Progenitor cell of endocrine pancreas (in vitro differentiated cells): ENCODE results near the gene LRRC19. TPM values are rescaled to one million over a fixed set of nuclear protein-coding genes. Genes with fewer than 3 reads are reported as not detected.

Experiments used
- DNase-seq: peaks from one replicate; pipeline ENCODE4 v3.0.0; 2021; ENCODE audit warnings: low spot score; ENCODE audit not compliant: unreplicated experiment
- H3K27ac Mint-ChIP-seq: 2 replicates; pipeline ENCODE4 v1.8.0; 2021; ENCODE audit warnings: mild to moderate bottlenecking, moderate library complexity, mixed read lengths
- H3K27me3 Mint-ChIP-seq: 2 replicates; pipeline ENCODE4 v1.8.0; 2021; ENCODE audit warnings: mixed read lengths
- H3K36me3 Mint-ChIP-seq: 2 replicates; pipeline ENCODE4 v1.8.0; 2022; ENCODE audit warnings: mixed read lengths; ENCODE audit not compliant: insufficient read depth
- H3K4me1 Mint-ChIP-seq: 2 replicates; pipeline ENCODE4 v1.8.0; 2021; ENCODE audit warnings: low read depth, mixed read lengths
- H3K4me3 Mint-ChIP-seq: 2 replicates; pipeline ENCODE4 v1.8.0; 2021; ENCODE audit warnings: low read depth, mild to moderate bottlenecking, moderate library complexity, mixed read lengths
- H3K9me3 Mint-ChIP-seq: 2 replicates; pipeline ENCODE4 v1.8.0; 2021; ENCODE audit warnings: low read depth, mixed read lengths
- total RNA-seq: library from RNA; stranded (reverse); gene quantifications from 2 replicates; pipeline ENCODE4 v1.2.1, GENCODE V29; 2021
- TF ChIP-seq, protein P1 (sequence below): fragments of 200-600 bp; sonication (generic); IDR thresholded peaks from one replicate; pipeline ENCODE4 v1.5.0; 2021; ENCODE audit warnings: antibody characterized with exemption, mild to moderate bottlenecking; ENCODE audit not compliant: unreplicated experiment

LRRC19 gene
- total RNA-seq, 1 donor from 2014 or later, result not detected

DNA sequence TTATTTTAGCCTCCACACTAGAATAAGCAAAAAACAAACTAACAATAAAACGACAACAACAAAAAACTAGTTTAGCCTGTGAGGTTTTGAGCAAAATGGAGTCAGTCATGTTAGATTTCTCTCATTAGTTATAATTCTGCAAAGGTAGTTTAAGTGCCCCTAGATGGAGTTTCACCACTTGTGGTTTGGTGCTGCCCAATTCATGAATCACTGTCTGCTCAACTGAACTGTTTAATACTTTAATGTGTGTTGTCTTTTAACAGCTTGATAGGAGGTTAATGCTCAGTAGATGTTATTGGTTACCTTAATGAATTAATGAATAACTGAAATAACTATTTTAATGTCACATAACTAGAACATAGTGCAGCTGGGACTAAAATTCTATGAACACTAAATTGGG, 55.0 kb downstream of the LRRC19 start:
- H3K4me1 Mint-ChIP-seq, result peaks cover 14% of the 10 kb centered on the region
- no peak for DNase-seq
- no peaks in the 10 kb centered on the region for H3K36me3 Mint-ChIP-seq
- no peak overlapping the region for H3K27ac Mint-ChIP-seq
- TF ChIP-seq, protein P1, sequence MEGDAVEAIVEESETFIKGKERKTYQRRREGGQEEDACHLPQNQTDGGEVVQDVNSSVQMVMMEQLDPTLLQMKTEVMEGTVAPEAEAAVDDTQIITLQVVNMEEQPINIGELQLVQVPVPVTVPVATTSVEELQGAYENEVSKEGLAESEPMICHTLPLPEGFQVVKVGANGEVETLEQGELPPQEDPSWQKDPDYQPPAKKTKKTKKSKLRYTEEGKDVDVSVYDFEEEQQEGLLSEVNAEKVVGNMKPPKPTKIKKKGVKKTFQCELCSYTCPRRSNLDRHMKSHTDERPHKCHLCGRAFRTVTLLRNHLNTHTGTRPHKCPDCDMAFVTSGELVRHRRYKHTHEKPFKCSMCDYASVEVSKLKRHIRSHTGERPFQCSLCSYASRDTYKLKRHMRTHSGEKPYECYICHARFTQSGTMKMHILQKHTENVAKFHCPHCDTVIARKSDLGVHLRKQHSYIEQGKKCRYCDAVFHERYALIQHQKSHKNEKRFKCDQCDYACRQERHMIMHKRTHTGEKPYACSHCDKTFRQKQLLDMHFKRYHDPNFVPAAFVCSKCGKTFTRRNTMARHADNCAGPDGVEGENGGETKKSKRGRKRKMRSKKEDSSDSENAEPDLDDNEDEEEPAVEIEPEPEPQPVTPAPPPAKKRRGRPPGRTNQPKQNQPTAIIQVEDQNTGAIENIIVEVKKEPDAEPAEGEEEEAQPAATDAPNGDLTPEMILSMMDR, result no peak
- no peaks in the 10 kb centered on the region for H3K9me3 Mint-ChIP-seq
- H3K4me3 Mint-ChIP-seq, result no peak overlapping the region
- H3K27me3 Mint-ChIP-seq, result no peaks in the 10 kb centered on the region

DNA sequence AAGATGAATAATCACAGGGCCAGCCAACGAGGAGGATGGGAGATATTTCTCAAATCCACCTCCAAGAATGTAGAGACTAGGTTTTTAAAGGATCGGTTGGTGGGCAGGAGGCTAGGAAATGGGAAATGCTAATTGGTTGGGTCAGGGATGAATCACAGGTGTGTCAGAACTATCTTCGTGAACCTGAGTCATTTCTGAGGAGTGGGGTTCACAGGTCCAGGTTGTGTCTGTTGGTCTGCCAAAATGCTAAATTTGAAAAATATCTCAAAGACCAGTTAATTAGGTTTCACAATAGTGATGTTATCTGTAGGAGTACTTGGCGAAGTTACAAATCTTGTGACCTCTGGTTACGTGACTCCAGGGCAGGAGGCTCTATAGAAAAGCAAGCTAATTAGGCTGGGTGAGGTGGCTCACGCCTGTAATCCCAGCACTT, 55.8 kb downstream of the LRRC19 start:
- H3K9me3 Mint-ChIP-seq, result no peaks in the 10 kb centered on the region
- H3K27me3 Mint-ChIP-seq, result no peaks in the 10 kb centered on the region
- TF ChIP-seq, protein P1, result no peak
- H3K27ac Mint-ChIP-seq, result no peak overlapping the region
- no peak for DNase-seq
- no peak overlapping the region for H3K4me3 Mint-ChIP-seq
- no peaks in the 10 kb centered on the region for H3K36me3 Mint-ChIP-seq
- H3K4me1 Mint-ChIP-seq, result peaks cover 12% of the 10 kb centered on the region

DNA sequence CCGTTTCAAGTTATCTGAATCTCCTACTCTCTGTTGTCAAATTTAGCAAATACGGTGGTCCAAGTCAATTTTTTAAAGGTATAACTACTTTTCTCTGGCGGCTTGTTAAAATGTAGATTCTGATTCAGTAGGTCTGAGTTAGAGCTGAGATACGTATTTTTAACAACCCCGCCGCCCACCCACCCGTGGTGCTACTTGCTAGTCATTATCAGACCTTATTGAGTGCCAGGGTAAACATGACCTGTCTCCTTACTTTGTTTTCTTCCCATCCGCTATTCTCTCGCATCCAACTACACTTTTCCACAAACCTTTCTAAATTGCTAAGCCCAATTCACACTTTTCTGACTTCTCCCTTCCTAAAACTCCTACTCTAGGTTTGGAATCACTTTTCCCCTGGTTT, 57.7 kb downstream of the LRRC19 start:
- H3K27me3 Mint-ChIP-seq, result no peaks in the 10 kb centered on the region
- H3K36me3 Mint-ChIP-seq, result no peaks in the 10 kb centered on the region
- H3K9me3 Mint-ChIP-seq, result no peaks in the 10 kb centered on the region
- TF ChIP-seq, protein P1, result no peak
- peak overlapping the region; percentile 100 for H3K27ac Mint-ChIP-seq
- peak overlapping the region; percentile 98 for H3K4me3 Mint-ChIP-seq
- DNase-seq, result no peak
- peaks cover 16% of the 10 kb centered on the region for H3K4me1 Mint-ChIP-seq

DNA sequence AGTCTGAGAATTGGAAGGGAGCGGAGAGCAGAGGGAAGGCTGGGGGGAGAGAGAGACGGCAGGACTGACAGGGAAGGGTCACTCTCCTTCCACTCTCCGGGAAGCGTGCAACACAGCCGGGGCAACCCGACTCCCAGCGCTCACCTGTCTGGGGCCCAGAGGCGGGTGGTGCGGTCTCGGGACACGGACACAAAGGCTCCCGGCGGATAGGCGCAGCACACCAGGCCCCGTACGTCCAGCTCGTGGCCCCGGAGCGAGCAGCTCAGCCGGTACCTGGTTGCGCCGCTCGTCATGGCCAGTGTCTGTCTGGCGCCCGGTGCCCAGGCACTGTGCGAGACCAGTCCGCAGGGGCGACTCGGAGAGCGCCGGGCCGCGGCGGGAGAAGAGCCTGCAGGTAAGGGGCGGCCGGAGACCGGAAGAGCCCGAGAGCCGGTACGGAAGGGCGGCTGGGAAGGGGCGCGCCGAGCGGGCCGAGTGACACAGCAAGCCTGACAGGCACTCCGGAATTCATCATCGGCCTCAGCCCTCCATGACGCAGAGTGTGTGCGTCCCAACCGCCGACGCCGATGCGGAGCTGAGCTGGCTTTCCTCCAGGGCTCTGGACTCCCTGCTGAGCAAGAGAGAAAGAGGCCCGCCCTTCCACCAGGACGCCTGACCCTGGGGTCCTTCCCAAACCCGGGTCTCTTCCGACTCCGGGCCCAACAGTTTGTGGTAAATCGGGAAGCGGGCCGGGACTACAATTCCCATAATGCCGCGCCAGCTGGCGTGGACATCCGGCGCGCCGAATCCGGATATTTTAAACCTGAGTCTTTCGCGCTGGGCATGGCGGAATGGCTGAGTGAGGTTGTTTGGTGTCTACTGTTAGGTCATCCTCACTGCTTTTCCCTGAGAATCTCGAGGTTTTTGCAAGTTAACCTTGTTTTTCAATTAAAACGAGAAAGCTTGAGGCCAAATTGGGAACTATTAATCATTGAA, 58.4 kb downstream of the LRRC19 start, which contains the start of gene PLAA:
Gene PLAA (minus strand): TSS at position 490 of the 975 bp plus-strand sequence. CDS start 197 bp downstream, at position 293.
- peaks cover 16% of the 10 kb centered on the region for H3K4me1 Mint-ChIP-seq
- no peaks in the 10 kb centered on the region for H3K36me3 Mint-ChIP-seq
- H3K27ac Mint-ChIP-seq, result peak within 1 kb of the TSS; percentile 100
- TF ChIP-seq, protein P1, result peak; percentile 36
- peak; percentile 61 for DNase-seq
- no peaks in the 10 kb centered on the region for H3K9me3 Mint-ChIP-seq
- H3K4me3 Mint-ChIP-seq, result peak within 1 kb of the TSS; percentile 98
- H3K27me3 Mint-ChIP-seq, result no peaks in the 10 kb centered on the region

DNA sequence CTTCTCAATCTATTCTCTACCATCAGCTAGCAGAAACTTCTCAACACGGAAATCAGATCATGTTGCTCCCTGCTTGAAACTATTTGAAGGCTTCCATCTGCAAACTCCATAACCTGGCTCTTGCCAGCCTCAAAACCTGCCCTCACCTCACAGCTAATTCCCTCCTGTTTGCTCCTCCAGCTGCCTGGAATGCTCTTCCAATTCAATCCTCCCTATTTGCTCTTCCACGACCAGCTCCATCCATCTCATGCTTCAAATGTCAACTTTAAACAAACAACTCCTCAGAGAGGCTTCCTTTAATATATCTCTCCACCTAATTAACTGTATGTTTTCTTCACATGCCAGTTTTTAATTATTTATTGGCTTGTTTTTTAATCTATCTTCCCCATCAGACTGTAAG, 59.9 kb downstream of the LRRC19 start:
- no peak for DNase-seq
- Mint-ChIP-seq H3K36me3 (peaks cover 4% of the 10 kb centered on the region), H3K27me3 (no peaks in the 10 kb centered on the region), H3K4me1 (peaks cover 19% of the 10 kb centered on the region), H3K4me3 (peak overlapping the region; percentile 98), H3K9me3 (no peaks in the 10 kb centered on the region), H3K27ac (peak overlapping the region; percentile 100)
- TF ChIP-seq, protein P1, result no peak

Other genes with a start within 250 kb of the LRRC19 start
- gene CAAP1, start 112.9 kb downstream of the LRRC19 start, total RNA-seq, result 24.7 and 25.1 TPM in 2 replicates
- gene PLAA, start 58.4 kb downstream of the LRRC19 start, total RNA-seq, result 46.0 and 46.6 TPM in 2 replicates
- gene IFT74, start 49.3 kb downstream of the LRRC19 start, total RNA-seq, result 25.1 and 26.0 TPM in 2 replicates
- not detected in 2 replicates for gene TEK, start 103.6 kb upstream of the LRRC19 start, total RNA-seq